ENCODE results near the gene CNOT3. TPM values are rescaled to one million over a fixed set of nuclear protein-coding genes. Genes with fewer than 3 reads are reported as not detected.

Gene CNOT3
- total RNA-seq, 1 donor from 2014 or later = 39.4 TPM

DNA sequence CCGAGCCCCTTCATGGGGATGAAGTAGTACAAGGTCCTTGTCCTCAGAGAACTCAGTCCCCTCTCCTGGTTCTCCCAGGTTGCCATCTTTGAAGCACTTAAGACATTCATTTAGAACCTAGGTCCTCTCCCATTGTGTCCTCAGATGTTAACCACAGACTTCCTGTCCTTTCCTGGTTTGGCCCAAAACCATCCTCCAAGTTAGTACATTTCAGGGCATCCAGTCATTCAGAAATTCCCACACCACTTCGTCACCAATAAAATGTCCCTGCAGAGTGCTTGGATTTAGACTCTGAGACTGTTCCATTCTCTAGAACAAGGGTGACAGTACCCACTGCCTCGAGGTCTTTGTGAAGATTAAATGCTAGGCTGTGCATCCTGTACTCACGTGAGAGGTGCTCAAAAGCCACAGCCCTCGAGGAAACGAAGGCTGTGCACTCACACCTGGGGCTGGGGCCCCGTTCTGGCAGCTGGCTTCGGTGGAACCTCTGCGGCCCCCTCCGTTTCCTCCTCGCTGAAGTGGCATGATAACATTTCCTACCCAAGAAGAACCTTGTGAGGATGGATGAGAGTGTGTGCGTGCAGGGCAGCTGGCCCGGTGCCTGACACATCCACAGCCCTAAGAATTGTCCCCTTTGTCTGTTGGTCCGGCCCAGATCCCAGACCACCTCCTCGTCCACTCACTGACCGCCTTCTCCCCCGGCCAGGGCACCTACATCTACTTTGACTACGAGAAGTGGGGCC, 17.2 kb downstream of the CNOT3 start:
- TF ChIP-seq, protein P1, sequence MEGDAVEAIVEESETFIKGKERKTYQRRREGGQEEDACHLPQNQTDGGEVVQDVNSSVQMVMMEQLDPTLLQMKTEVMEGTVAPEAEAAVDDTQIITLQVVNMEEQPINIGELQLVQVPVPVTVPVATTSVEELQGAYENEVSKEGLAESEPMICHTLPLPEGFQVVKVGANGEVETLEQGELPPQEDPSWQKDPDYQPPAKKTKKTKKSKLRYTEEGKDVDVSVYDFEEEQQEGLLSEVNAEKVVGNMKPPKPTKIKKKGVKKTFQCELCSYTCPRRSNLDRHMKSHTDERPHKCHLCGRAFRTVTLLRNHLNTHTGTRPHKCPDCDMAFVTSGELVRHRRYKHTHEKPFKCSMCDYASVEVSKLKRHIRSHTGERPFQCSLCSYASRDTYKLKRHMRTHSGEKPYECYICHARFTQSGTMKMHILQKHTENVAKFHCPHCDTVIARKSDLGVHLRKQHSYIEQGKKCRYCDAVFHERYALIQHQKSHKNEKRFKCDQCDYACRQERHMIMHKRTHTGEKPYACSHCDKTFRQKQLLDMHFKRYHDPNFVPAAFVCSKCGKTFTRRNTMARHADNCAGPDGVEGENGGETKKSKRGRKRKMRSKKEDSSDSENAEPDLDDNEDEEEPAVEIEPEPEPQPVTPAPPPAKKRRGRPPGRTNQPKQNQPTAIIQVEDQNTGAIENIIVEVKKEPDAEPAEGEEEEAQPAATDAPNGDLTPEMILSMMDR (IDR thresholded peaks at IDR 0.05) = no peak
- no peak for ATAC-seq
- H3K27ac ChIP-seq = no peak overlapping the region
- no peak overlapping the region for H3K4me3 ChIP-seq
- H3K36me3 ChIP-seq = peaks cover 84% of the 10 kb centered on the region
- intact Hi-C loops (cut with DNase I) = no loop called here
- DNase-seq = no peak
- H3K9me3 ChIP-seq = no peaks in the 10 kb centered on the region
- H3K4me1 ChIP-seq = peaks cover 9% of the 10 kb centered on the region
- H3K27me3 ChIP-seq = no peaks in the 10 kb centered on the region

DNA sequence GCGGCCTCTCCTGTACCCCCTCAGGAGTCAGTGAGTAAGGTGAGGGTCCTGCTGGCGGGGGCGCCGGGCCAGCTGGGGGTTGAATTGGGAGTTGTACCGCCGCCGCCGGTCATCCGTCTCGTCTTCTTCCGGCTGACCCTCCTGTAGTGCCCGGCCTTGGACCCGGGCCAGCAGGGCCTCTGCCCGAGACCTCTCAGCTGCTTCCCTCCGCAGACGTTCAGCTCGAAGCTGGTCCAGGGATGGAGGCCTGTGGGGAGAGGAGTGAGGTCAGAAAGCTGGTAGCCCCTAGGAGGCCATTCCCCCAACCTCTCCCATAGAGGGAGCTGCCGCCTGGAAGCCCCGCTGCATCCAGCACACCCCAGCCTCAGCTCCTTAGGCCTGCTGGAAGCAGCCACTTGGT, 18.1 kb downstream of the CNOT3 start:
- Histone ChIP-seq H3K36me3 (peaks cover 75% of the 10 kb centered on the region), H3K27ac (no peak overlapping the region), H3K27me3 (no peaks in the 10 kb centered on the region), H3K4me1 (peaks cover 15% of the 10 kb centered on the region), H3K4me3 (no peak overlapping the region), H3K9me3 (no peaks in the 10 kb centered on the region)
- intact Hi-C loops (cut with DNase I) = no loop called here
- DNase-seq (no peak), ATAC-seq (no peak)
- TF ChIP-seq, protein P1 (IDR thresholded peaks at IDR 0.05) = no peak

DNA sequence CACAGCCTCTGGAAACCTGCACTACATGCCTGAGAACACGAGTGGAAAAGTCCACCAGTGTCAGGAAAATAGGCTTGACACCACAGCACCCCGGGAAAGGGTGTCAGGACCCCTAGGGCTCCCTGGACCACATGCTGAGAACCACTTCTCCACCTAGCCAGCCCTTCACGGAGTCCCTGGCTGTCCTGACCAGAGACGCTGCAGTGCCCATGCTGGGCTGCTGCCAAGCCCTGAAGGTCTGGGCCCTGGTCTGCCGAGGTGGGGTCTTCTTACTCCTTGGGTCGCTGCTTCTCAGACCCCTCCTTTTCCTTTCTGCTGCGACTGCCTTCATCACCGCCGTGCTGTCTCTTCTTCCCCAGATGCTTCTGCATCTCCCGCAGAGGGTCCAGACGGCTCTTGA, 18.9 kb downstream of the CNOT3 start:
- DNase-seq (no peak), ATAC-seq (no peak)
- intact Hi-C loops (cut with DNase I) = no loop called here
- H3K36me3 ChIP-seq = peaks cover 67% of the 10 kb centered on the region
- peaks cover 17% of the 10 kb centered on the region for H3K4me1 ChIP-seq
- H3K27ac ChIP-seq = no peak overlapping the region
- no peaks in the 10 kb centered on the region for H3K9me3 ChIP-seq
- H3K27me3 ChIP-seq = no peaks in the 10 kb centered on the region
- H3K4me3 ChIP-seq = no peak overlapping the region
- TF ChIP-seq, protein P1 (IDR thresholded peaks at IDR 0.05) = no peak

DNA sequence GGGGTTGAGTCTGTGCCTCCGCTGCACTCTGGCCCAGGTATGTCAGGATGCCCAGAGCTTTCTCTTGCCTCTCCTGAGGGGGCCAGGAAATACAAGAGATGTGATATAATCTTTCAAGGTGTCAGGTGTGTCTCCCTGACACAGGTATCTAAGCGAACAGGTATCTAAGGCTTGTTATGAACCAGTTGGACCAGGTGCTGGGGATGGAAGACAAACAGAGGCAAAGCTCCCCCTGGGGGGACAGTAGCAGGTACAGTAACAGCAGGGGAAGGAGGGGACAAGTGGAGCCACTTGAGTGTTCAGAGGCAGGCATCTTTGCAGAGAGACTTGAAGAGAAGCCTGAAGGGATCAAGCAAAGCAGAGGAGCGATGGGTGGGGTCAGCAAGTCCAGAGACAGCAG, 19.4 kb downstream of the CNOT3 start:
- Histone ChIP-seq H3K4me3 (no peak overlapping the region), H3K27me3 (no peaks in the 10 kb centered on the region), H3K9me3 (no peaks in the 10 kb centered on the region), H3K36me3 (peaks cover 63% of the 10 kb centered on the region), H3K4me1 (peaks cover 17% of the 10 kb centered on the region), H3K27ac (no peak overlapping the region)
- intact Hi-C loops (cut with DNase I) = no loop called here
- DNase-seq (no peak), ATAC-seq (no peak)
- TF ChIP-seq, protein P1 (IDR thresholded peaks at IDR 0.05) = no peak

DNA sequence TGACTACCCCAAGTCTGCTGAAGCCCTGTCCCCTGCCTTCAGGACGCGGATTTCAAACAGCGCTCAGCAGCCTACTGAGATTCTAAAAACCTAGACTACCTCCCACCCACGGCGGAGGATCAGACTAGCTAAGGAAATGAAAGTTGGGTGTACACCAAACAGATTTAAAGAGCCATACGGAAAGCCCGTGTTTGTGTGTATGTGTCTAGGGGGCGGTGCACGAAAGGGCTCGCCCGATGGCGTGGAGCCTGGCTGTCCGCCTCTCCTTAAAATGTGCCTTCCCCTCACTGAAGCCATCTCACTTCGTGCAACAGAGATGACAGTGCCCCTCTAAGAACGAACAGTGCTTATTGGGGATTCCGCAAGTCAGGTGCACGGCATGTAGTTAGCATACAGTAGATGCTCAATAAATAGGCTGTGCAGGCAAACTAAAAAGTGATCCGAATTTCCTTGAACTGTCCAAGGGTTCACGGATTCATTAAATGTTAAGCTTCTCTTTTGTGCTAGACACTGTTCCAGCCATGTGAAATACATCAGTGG, 21.3 kb downstream of the CNOT3 start:
- peaks cover 22% of the 10 kb centered on the region for H3K4me1 ChIP-seq
- DNase-seq (no peak), ATAC-seq (no peak)
- H3K36me3 ChIP-seq = peaks cover 43% of the 10 kb centered on the region
- H3K4me3 ChIP-seq = peak overlapping the region; percentile 81
- no peaks in the 10 kb centered on the region for H3K27me3 ChIP-seq
- peak overlapping the region; percentile 99 for H3K27ac ChIP-seq
- TF ChIP-seq, protein P1 (IDR thresholded peaks at IDR 0.05) = no peak
- H3K9me3 ChIP-seq = no peaks in the 10 kb centered on the region
- intact Hi-C loops (cut with DNase I) = no loop called here

Data from upper lobe of right lung (tissue), 1 donor.